ENCODE measurements around the gene PMEPA1. TPM values are rescaled to one million over a fixed set of nuclear protein-coding genes. Genes with fewer than 3 reads are reported as not detected.

PMEPA1 gene
- total RNA-seq, 1 donor from 2014 or later, result 61.3 TPM

GRCh38 chr20:57613481-57613921, 96.3 kb downstream of the PMEPA1 start:
- no peaks in the 10 kb centered on the region for H3K9me3 Mint-ChIP-seq (ENCODE audit: unreplicated experiment)
- DNase-seq (ENCODE audit: low spot score), result no peak
- no peak overlapping the region for H3K4me3 Mint-ChIP-seq (ENCODE audit: unreplicated experiment)
- H3K36me3 Mint-ChIP-seq (ENCODE audit: low read depth, unreplicated experiment), result no peaks in the 10 kb centered on the region
- H3K4me1 Mint-ChIP-seq (ENCODE audit: unreplicated experiment), result no peaks in the 10 kb centered on the region
- H3K27me3 Mint-ChIP-seq (ENCODE audit: unreplicated experiment), result peaks cover 4% of the 10 kb centered on the region
- TF ChIP-seq CTCF (IDR thresholded peaks at IDR 0.05; ENCODE audit: unreplicated experiment), result no peak
- H3K27ac Mint-ChIP-seq (ENCODE audit: unreplicated experiment), result no peak overlapping the region

- H3K27me3 Mint-ChIP-seq (ENCODE audit: unreplicated experiment), result peaks cover 3% of the 10 kb centered on the region
- H3K4me1 Mint-ChIP-seq (ENCODE audit: unreplicated experiment), result no peaks in the 10 kb centered on the region
- no peak overlapping the region for H3K27ac Mint-ChIP-seq (ENCODE audit: unreplicated experiment)
- TF ChIP-seq CTCF (IDR thresholded peaks at IDR 0.05; ENCODE audit: unreplicated experiment), result no peak
- DNase-seq (ENCODE audit: low spot score), result no peak
- H3K4me3 Mint-ChIP-seq (ENCODE audit: unreplicated experiment), result no peak overlapping the region
- no peaks in the 10 kb centered on the region for H3K9me3 Mint-ChIP-seq (ENCODE audit: unreplicated experiment)
- H3K36me3 Mint-ChIP-seq (ENCODE audit: low read depth, unreplicated experiment), result no peaks in the 10 kb centered on the region
These were observed 96.9 kb downstream of the PMEPA1 start for GRCh38 chr20:57612916-57613315.

DNA sequence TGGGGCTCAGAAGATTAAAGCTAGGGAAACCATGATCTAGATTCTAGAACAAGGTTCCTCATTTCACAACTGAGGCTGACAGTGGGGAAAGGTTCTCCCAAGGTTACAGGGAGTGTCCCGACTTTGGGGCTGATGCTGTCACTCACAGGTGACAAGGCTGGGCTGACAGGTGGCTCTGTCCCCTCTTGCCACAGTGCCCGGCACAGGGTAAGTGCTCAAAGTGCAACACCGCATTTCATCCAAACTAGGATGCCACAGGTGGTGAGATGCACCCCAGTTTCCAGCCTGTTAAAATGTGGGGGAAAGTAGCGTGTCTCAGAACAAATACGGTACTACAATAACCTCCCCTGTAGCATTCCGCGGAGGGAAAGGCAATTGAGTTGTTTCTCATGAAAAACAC, 97.4 kb downstream of the PMEPA1 start:
- DNase-seq (ENCODE audit: low spot score), result no peak
- Mint-ChIP-seq H3K4me1 (ENCODE audit: unreplicated experiment) (no peaks in the 10 kb centered on the region), H3K36me3 (ENCODE audit: low read depth, unreplicated experiment) (peaks cover 2% of the 10 kb centered on the region), H3K9me3 (ENCODE audit: unreplicated experiment) (no peaks in the 10 kb centered on the region), H3K27ac (ENCODE audit: unreplicated experiment) (no peak overlapping the region), H3K27me3 (ENCODE audit: unreplicated experiment) (peaks cover 5% of the 10 kb centered on the region), H3K4me3 (ENCODE audit: unreplicated experiment) (no peak overlapping the region)
- no peak for TF ChIP-seq CTCF (IDR thresholded peaks at IDR 0.05; ENCODE audit: unreplicated experiment)

- Mint-ChIP-seq H3K36me3 (ENCODE audit: low read depth, unreplicated experiment) (peaks cover 2% of the 10 kb centered on the region), H3K9me3 (ENCODE audit: unreplicated experiment) (no peaks in the 10 kb centered on the region), H3K27ac (ENCODE audit: unreplicated experiment) (no peak overlapping the region), H3K27me3 (ENCODE audit: unreplicated experiment) (peaks cover 5% of the 10 kb centered on the region), H3K4me3 (ENCODE audit: unreplicated experiment) (no peak overlapping the region), H3K4me1 (ENCODE audit: unreplicated experiment) (no peaks in the 10 kb centered on the region)
- DNase-seq (ENCODE audit: low spot score), result no peak
- no peak for TF ChIP-seq CTCF (IDR thresholded peaks at IDR 0.05; ENCODE audit: unreplicated experiment)
These were observed 98.1 kb downstream of the PMEPA1 start for GRCh38 chr20:57611586-57612311.

DNA sequence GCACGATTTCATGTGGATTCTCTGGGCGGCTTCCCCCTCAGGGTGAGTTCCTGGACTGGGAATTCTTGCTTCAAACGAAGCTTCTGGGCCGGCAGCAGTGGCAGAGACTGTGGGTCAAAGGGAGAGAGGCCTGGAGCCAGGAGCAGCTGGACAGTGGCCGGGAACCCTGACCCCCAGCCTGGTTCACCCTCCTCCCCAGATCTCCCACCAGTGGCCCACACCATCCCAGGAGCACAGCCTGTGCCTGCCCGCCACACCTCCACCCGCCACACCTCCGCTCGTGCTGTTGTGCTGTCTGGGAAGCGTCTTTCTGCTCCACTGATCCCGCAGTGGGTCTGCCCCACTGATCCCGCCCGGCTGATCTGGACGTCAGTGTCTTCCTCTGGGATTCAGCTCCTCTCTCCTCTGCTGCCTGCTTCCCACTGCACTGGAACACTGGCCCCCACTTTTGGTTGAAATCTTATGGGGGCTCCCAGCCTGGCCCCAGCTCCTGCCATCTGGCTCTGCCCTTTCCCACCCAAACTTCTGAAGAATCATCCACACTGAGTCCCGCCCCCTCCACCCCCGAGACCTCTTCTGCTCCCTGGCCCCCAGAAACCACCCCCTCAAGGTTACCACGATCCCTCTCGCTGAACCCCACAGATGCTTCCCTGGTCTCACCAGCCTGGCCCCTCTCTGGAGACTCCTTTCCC, 99.4 kb downstream of the PMEPA1 start:
- Mint-ChIP-seq H3K36me3 (ENCODE audit: low read depth, unreplicated experiment) (peaks cover 2% of the 10 kb centered on the region), H3K27me3 (ENCODE audit: unreplicated experiment) (peaks cover 5% of the 10 kb centered on the region), H3K9me3 (ENCODE audit: unreplicated experiment) (no peaks in the 10 kb centered on the region), H3K4me1 (ENCODE audit: unreplicated experiment) (peaks cover 4% of the 10 kb centered on the region), H3K4me3 (ENCODE audit: unreplicated experiment) (no peak overlapping the region), H3K27ac (ENCODE audit: unreplicated experiment) (no peak overlapping the region)
- no peak for DNase-seq (ENCODE audit: low spot score)
- no peak for TF ChIP-seq CTCF (IDR thresholded peaks at IDR 0.05; ENCODE audit: unreplicated experiment)
